Stimulated activated naive CD8-positive, alpha-beta T cell treated with anti-CD3 and anti-CD28 coated beads, Interleukin-15, Interleukin-2, amounts not matched to agents 100 ng/mL and 50 ng/mL, for 24 hours (primary cell): ENCODE measurements around the gene KLHL29.

Source experiments
- H3K27ac Mint-ChIP-seq: one replicate; pipeline ENCODE4 v1.8.0; 2021; ENCODE audit warnings: mild to moderate bottlenecking, mixed read lengths
- H3K27me3 Mint-ChIP-seq: one replicate; pipeline ENCODE4 v1.8.0; 2021; ENCODE audit warnings: mixed read lengths
- H3K36me3 Mint-ChIP-seq: one replicate; pipeline ENCODE4 v1.8.0; 2021; ENCODE audit warnings: low read depth, mixed read lengths
- H3K4me1 Mint-ChIP-seq: one replicate; pipeline ENCODE4 v1.8.0; 2021; ENCODE audit warnings: low read depth, mixed read lengths
- H3K4me3 Mint-ChIP-seq: one replicate; pipeline ENCODE4 v1.8.0; 2021; ENCODE audit warnings: mild to moderate bottlenecking, mixed read lengths
- H3K9me3 Mint-ChIP-seq: one replicate; pipeline ENCODE4 v1.8.0; 2021; ENCODE audit warnings: mixed read lengths

The KLHL29 gene

GRCh38 chr2:23687713-23688112 is 302.7 kb downstream of the KLHL29 start:
- H3K4me3 Mint-ChIP-seq, result no peak overlapping the region
- H3K27me3 Mint-ChIP-seq, result no peaks in the 10 kb centered on the region
- no peaks in the 10 kb centered on the region for H3K36me3 Mint-ChIP-seq
- no peaks in the 10 kb centered on the region for H3K4me1 Mint-ChIP-seq
- H3K9me3 Mint-ChIP-seq, result no peaks in the 10 kb centered on the region
- no peak overlapping the region for H3K27ac Mint-ChIP-seq

- Mint-ChIP-seq H3K4me3 (no peak overlapping the region), H3K27me3 (no peaks in the 10 kb centered on the region), H3K4me1 (no peaks in the 10 kb centered on the region), H3K9me3 (no peaks in the 10 kb centered on the region), H3K36me3 (no peaks in the 10 kb centered on the region), H3K27ac (no peak overlapping the region)
These were observed 303.6 kb downstream of the KLHL29 start for GRCh38 chr2:23688486-23689130.

- Mint-ChIP-seq H3K27me3 (no peaks in the 10 kb centered on the region), H3K36me3 (no peaks in the 10 kb centered on the region), H3K27ac (no peak overlapping the region), H3K4me3 (no peak overlapping the region), H3K9me3 (no peaks in the 10 kb centered on the region), H3K4me1 (no peaks in the 10 kb centered on the region)
These were observed 304.2 kb downstream of the KLHL29 start for GRCh38 chr2:23689131-23689700.

GRCh38 chr2:23689891-23690290 is 304.9 kb downstream of the KLHL29 start:
- no peaks in the 10 kb centered on the region for H3K4me1 Mint-ChIP-seq
- no peaks in the 10 kb centered on the region for H3K9me3 Mint-ChIP-seq
- no peak overlapping the region for H3K27ac Mint-ChIP-seq
- H3K4me3 Mint-ChIP-seq, result no peak overlapping the region
- H3K27me3 Mint-ChIP-seq, result no peaks in the 10 kb centered on the region
- no peaks in the 10 kb centered on the region for H3K36me3 Mint-ChIP-seq

DNA sequence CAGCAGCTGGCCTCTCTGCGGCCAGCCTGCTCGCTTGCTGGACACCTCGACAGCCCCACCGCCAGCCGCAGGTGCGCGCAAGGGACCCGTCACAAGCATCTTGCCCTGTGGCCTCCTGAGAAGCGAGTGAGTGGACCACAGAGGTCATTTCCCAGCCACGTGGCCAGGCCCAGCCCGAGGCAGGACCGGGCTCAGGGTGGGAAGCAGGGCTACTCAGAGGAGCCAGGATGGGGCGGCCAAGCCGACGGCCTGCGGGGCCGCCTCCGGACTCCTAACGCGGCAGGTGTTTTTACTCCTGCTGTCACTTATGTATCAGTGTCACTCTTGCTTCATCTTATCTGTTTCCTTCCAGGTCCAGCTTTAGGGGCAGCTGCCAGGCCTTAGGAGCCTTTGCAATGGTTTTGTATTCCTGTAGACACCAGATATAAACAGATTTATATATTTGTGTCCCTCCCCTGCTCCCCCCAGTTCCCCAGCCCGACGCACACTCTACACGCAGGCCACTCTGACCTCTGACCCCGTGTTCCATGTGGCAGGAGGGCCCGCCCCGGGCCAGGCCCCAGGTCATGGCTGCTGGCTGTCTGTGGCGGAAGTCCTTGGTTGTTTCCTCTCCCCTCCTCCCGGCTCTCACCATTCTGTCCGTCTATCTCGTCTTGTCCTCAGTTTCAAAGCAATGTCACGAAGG is 305.6 kb downstream of the KLHL29 start:
- no peaks in the 10 kb centered on the region for H3K27me3 Mint-ChIP-seq
- no peaks in the 10 kb centered on the region for H3K4me1 Mint-ChIP-seq
- H3K36me3 Mint-ChIP-seq, result no peaks in the 10 kb centered on the region
- H3K27ac Mint-ChIP-seq, result no peak overlapping the region
- no peaks in the 10 kb centered on the region for H3K9me3 Mint-ChIP-seq
- H3K4me3 Mint-ChIP-seq, result no peak overlapping the region

DNA sequence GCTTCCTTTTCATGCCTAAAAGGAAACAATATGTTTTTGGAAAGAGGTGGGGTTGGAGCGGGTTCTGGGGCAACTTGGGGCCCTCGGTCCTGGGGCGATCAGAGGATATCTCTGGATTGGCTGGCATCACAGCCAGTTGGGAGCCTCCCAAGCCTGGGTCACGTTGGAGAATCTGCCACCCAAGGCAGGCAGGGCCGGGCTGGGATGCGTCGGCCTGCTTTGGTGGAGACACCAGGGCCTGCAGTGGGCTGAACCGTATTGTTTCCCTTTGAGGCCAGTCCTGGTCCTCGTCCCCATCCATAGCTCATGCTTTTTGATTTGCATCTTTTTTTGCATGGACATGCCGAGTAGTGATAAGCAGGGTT is 306.1 kb downstream of the KLHL29 start:
- Mint-ChIP-seq H3K4me3 (no peak overlapping the region), H3K9me3 (no peaks in the 10 kb centered on the region), H3K27ac (no peak overlapping the region), H3K27me3 (no peaks in the 10 kb centered on the region), H3K4me1 (no peaks in the 10 kb centered on the region), H3K36me3 (no peaks in the 10 kb centered on the region)

GRCh38 chr2:23691565-23691964 is 306.6 kb downstream of the KLHL29 start:
- no peaks in the 10 kb centered on the region for H3K27me3 Mint-ChIP-seq
- no peaks in the 10 kb centered on the region for H3K4me1 Mint-ChIP-seq
- H3K27ac Mint-ChIP-seq, result no peak overlapping the region
- no peaks in the 10 kb centered on the region for H3K36me3 Mint-ChIP-seq
- no peak overlapping the region for H3K4me3 Mint-ChIP-seq
- H3K9me3 Mint-ChIP-seq, result no peaks in the 10 kb centered on the region

DNA sequence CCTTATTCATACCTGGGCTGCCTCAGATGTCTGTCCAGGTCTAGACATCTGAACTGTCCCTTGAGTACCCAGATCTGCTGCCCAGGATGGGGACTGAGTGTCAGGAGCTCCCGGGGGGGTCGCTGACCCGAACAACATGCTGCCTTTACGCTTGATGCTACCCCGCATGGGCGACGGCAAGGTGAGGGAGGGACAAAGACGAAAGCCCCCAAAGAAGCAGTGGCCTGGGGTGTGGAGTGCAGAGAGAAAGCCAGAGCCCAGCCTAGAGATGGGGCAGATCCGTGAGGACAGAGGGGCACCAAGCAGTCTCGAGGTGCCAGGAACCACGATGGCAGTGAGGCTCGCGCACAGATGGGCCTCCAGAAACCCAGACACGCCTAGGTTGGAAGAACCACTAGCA is 307.3 kb downstream of the KLHL29 start:
- H3K4me3 Mint-ChIP-seq, result no peak overlapping the region
- no peaks in the 10 kb centered on the region for H3K36me3 Mint-ChIP-seq
- no peaks in the 10 kb centered on the region for H3K9me3 Mint-ChIP-seq
- no peak overlapping the region for H3K27ac Mint-ChIP-seq
- H3K4me1 Mint-ChIP-seq, result no peaks in the 10 kb centered on the region
- no peaks in the 10 kb centered on the region for H3K27me3 Mint-ChIP-seq

DNA sequence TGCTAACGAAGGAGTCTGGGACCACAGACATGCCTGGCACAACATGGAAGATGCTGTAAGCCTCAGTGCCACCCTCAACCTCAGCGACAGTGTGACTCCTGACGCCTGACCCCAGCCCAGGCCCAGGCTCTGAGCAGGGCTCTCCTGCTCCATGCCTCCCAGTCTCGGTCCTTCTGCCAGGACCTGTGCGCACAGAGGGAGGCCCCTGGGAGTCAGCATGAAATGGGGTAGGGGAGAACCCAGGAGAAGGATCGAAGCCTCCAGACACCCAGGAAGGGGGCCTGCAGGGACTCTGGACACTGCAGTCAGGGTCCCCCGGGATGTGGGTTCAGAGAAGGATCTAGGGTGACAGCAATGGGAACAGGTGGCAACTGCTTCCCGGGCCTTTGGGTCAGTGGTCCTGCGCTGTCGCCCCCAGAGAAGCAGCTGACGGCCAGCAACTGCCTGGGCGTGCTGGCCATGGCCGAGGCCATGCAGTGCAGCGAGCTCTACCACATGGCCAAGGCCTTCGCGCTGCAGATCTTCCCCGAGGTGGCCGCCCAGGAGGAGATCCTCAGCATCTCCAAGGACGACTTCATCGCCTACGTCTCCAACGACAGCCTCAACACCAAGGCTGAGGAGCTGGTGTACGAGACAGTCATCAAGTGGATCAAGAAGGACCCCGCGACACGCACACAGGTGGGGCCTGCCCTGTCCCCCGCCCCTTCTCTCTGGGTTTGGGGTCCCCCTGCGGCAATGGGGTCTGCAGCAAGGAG is 308.0 kb downstream of the KLHL29 start:
- H3K9me3 Mint-ChIP-seq, result no peaks in the 10 kb centered on the region
- no peaks in the 10 kb centered on the region for H3K4me1 Mint-ChIP-seq
- H3K27ac Mint-ChIP-seq, result no peak overlapping the region
- H3K27me3 Mint-ChIP-seq, result no peaks in the 10 kb centered on the region
- no peaks in the 10 kb centered on the region for H3K36me3 Mint-ChIP-seq
- H3K4me3 Mint-ChIP-seq, result no peak overlapping the region

GRCh38 chr2:23693606-23693951 is 308.6 kb downstream of the KLHL29 start:
- H3K9me3 Mint-ChIP-seq, result no peaks in the 10 kb centered on the region
- H3K27ac Mint-ChIP-seq, result no peak overlapping the region
- H3K4me1 Mint-ChIP-seq, result no peaks in the 10 kb centered on the region
- no peaks in the 10 kb centered on the region for H3K36me3 Mint-ChIP-seq
- H3K4me3 Mint-ChIP-seq, result no peak overlapping the region
- H3K27me3 Mint-ChIP-seq, result no peaks in the 10 kb centered on the region

GRCh38 chr2:23694058-23695045 is 309.4 kb downstream of the KLHL29 start:
- Mint-ChIP-seq H3K36me3 (no peaks in the 10 kb centered on the region), H3K27ac (no peak overlapping the region), H3K4me3 (no peak overlapping the region), H3K9me3 (no peaks in the 10 kb centered on the region), H3K27me3 (no peaks in the 10 kb centered on the region), H3K4me1 (no peaks in the 10 kb centered on the region)

DNA sequence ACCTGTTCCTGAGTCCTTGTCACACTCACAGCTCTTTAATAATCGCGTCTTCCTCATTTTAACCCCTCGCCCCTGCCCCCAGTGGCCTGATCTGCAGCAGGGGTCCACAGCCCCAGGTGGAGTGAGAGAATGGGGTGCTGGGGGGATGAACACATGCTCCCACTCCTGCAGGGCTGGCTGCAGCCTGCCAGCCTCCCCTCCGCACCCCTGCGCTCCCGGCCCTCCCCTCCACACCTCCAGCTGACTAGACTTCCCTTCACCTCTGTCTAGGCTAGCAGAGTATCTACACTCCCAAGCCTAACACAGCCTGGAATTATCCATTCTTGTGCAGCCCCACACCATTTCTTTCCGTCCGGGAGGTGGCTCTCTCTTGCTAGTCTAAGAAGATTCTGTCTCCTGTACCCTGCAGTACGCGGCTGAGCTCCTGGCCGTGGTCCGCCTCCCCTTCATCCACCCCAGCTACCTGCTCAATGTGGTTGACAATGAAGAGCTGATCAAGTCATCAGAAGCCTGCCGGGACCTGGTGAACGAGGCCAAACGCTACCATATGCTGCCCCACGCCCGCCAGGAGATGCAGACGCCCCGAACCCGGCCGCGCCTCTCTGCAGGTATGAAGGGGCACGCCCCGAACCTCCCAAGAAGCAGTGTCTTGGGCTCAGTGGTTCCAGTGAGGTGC is 310.4 kb downstream of the KLHL29 start:
- H3K4me3 Mint-ChIP-seq, result no peak overlapping the region
- peaks cover 6% of the 10 kb centered on the region for H3K36me3 Mint-ChIP-seq
- H3K4me1 Mint-ChIP-seq, result no peaks in the 10 kb centered on the region
- no peaks in the 10 kb centered on the region for H3K27me3 Mint-ChIP-seq
- H3K9me3 Mint-ChIP-seq, result no peaks in the 10 kb centered on the region
- no peak overlapping the region for H3K27ac Mint-ChIP-seq

- H3K27me3 Mint-ChIP-seq, result no peaks in the 10 kb centered on the region
- peaks cover 6% of the 10 kb centered on the region for H3K36me3 Mint-ChIP-seq
- no peak overlapping the region for H3K4me3 Mint-ChIP-seq
- no peak overlapping the region for H3K27ac Mint-ChIP-seq
- no peaks in the 10 kb centered on the region for H3K4me1 Mint-ChIP-seq
- no peaks in the 10 kb centered on the region for H3K9me3 Mint-ChIP-seq
These were observed 311.1 kb downstream of the KLHL29 start for GRCh38 chr2:23695890-23696751.
